Measurements from ENCODE around the gene GORAB. TPM values are rescaled to one million over a fixed set of nuclear protein-coding genes. Genes with fewer than 3 reads are reported as not detected.

The GORAB gene
- total RNA-seq, 2 donors from 2014 or later: 14.4 to 14.7 TPM

GRCh38 chr1:170583186-170583585 lies 51.2 kb downstream of the GORAB start:
- intact Hi-C loops (cut with DNase I): loop anchor here in 1 of 2 donors (10.0 kb wide), 1 partner anchor 48 kb away; the partner anchor contains the start of gene GORAB
- DNase-seq (ENCODE audit: low spot score): no peak

- peak; percentile 88 for DNase-seq (ENCODE audit: low spot score)
- intact Hi-C loops (cut with DNase I): loop anchor here in 1 of 2 donors (2.0 to 10.0 kb wide), 2 partner anchors 52 to 80 kb away; partner anchors contain the start of gene GORAB
Observed at GRCh38 chr1:170586321-170587252, 54.6 kb downstream of the GORAB start.

- no peak for DNase-seq (ENCODE audit: low spot score)
- intact Hi-C loops (cut with DNase I): loop anchor here in 1 of 2 donors (2.0 to 10.0 kb wide), 2 partner anchors 52 to 80 kb away; partner anchors contain the start of gene GORAB
Observed at GRCh38 chr1:170587253-170587593, 55.3 kb downstream of the GORAB start.

- no peak for DNase-seq (ENCODE audit: low spot score)
- intact Hi-C loops (cut with DNase I): no loop called here
Observed at GRCh38 chr1:170590921-170591705, 59.1 kb downstream of the GORAB start.

DNA sequence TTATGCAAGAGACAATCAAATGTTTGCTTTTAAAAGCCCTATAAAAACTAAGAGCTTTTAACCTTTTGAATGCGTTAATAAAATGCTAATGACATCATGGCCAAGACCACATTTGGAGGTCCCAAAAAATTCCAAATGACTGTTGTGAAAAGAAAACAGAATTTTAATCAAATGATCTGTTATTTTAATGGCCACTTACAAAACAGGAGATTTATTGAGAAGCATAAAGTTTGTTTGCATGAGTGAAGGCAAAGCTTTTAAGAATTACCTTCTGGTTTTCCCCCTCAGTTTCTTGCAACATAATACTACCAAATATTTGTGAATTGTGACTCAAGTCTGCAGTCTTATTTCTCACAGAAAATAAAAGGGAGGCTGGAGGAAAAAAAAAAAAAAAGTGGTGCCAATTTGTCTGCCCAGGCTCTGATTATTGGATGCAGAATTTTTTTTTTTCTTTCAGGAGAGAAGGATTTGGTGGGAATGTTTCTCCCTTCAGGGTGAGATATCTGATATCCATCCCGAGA lies 60.7 kb downstream of the GORAB start:
- intact Hi-C loops (cut with DNase I): no loop called here
- no peak for DNase-seq (ENCODE audit: low spot score)

- intact Hi-C loops (cut with DNase I): no loop called here
- no peak for DNase-seq (ENCODE audit: low spot score)
Observed at GRCh38 chr1:170593173-170594011, 61.4 kb downstream of the GORAB start.

GRCh38 chr1:170594066-170594626 lies 62.2 kb downstream of the GORAB start:
- DNase-seq (ENCODE audit: low spot score): no peak
- intact Hi-C loops (cut with DNase I): no loop called here

GRCh38 chr1:170596701-170597100 lies 64.7 kb downstream of the GORAB start:
- intact Hi-C loops (cut with DNase I): no loop called here
- DNase-seq (ENCODE audit: low spot score): no peak

GRCh38 chr1:170598618-170599017 lies 66.7 kb downstream of the GORAB start:
- intact Hi-C loops (cut with DNase I): no loop called here
- no peak for DNase-seq (ENCODE audit: low spot score)

DNA sequence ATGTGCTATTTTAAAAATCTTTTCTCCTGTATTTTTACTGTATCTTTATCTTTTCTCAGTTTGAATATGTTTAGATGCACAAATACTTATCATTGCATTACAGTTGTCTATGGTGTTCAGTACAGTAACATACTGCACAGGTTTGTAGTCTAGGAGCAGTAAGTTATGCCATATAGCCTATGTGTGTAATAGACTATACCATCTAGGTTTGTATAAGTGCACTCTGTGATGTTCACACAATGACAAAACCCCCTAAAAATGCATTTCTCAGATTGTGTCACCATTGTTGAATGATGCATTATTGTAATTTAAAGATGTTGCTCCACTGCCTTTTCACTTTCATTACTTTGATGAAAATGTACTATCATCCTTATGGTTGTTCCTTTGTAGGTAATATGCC lies 67.1 kb downstream of the GORAB start:
- intact Hi-C loops (cut with DNase I): no loop called here
- DNase-seq (ENCODE audit: low spot score): no peak

- DNase-seq (ENCODE audit: low spot score): no peak
- intact Hi-C loops (cut with DNase I): no loop called here
Observed at GRCh38 chr1:170601866-170602265, 69.9 kb downstream of the GORAB start.

Other genes with a start within 250 kb of the GORAB start
- 100 to 1,000 TPM; 240 to 244 TPM for gene PRRX1, start 132.0 kb downstream of the GORAB start, total RNA-seq